ENCODE data around the gene SEC24C.

Gene SEC24C

GRCh38 chr10:73809061-73809818, 65.1 kb downstream of the SEC24C start:
- no peak for DNase-seq (ENCODE audit: low read depth in 2 of 3, low spot score in 2 of 3)

- DNase-seq (ENCODE audit: low read depth in 2 of 3, low spot score in 2 of 3) = no peak
Measured at GRCh38 chr10:73810358-73810734, 66.2 kb downstream of the SEC24C start.

GRCh38 chr10:73810735-73811465, 66.7 kb downstream of the SEC24C start:
- peak; percentile 22 to 42 (median 30) for DNase-seq (ENCODE audit: low read depth in 2 of 3, low spot score in 2 of 3)

GRCh38 chr10:73812657-73813056, 68.5 kb downstream of the SEC24C start:
- no peak for DNase-seq (ENCODE audit: low read depth in 2 of 3, low spot score in 2 of 3)

GRCh38 chr10:73813333-73813732, 69.2 kb downstream of the SEC24C start:
- no peak for DNase-seq (ENCODE audit: low read depth in 2 of 3, low spot score in 2 of 3)

- no peak for DNase-seq (ENCODE audit: low read depth in 2 of 3, low spot score in 2 of 3)
Measured at GRCh38 chr10:73814276-73814895, 70.2 kb downstream of the SEC24C start.

GRCh38 chr10:73814896-73815718, 70.9 kb downstream of the SEC24C start:
- no peak for DNase-seq (ENCODE audit: low read depth in 2 of 3, low spot score in 2 of 3)

- no peak for DNase-seq (ENCODE audit: low read depth in 2 of 3, low spot score in 2 of 3)
Measured at GRCh38 chr10:73815719-73816030, 71.5 kb downstream of the SEC24C start.

- DNase-seq (ENCODE audit: low read depth in 2 of 3, low spot score in 2 of 3) = no peak
Measured at GRCh38 chr10:73816917-73817729, 73.0 kb downstream of the SEC24C start.

- DNase-seq (ENCODE audit: low read depth in 2 of 3, low spot score in 2 of 3) = no peak
Measured at GRCh38 chr10:73817826-73818225, 73.7 kb downstream of the SEC24C start.

GRCh38 chr10:73818402-73818801, 74.2 kb downstream of the SEC24C start:
- no peak for DNase-seq (ENCODE audit: low read depth in 2 of 3, low spot score in 2 of 3)

GRCh38 chr10:73819081-73819480, 74.9 kb downstream of the SEC24C start:
- DNase-seq (ENCODE audit: low read depth in 2 of 3, low spot score in 2 of 3) = no peak

GRCh38 chr10:73819513-73820093, 75.4 kb downstream of the SEC24C start:
- no peak for DNase-seq (ENCODE audit: low read depth in 2 of 3, low spot score in 2 of 3)
